Measurements from ENCODE around the gene ZNF440.

Gene ZNF440

GRCh38 chr19:11798391-11799330 lies 15.4 kb upstream of the ZNF440 start, which contains the start of gene ZNF491:
TSS of gene ZNF491 (plus strand) at chr19:11798523. CDS start at chr19:11805954, 7,431 bp downstream.
- peak; percentile 37 for TF ChIP-seq CTCF (IDR thresholded peaks at IDR 0.05; ENCODE audit: borderline replicate concordance, insufficient read depth, low read depth, low read length)
- H3K4me3 ChIP-seq (ENCODE audit: low read depth, low read length), result peak within 1 kb of the TSS; percentile 54

- H3K4me3 ChIP-seq (ENCODE audit: low read depth, low read length), result no peak overlapping the region
- TF ChIP-seq CTCF (IDR thresholded peaks at IDR 0.05; ENCODE audit: borderline replicate concordance, insufficient read depth, low read depth, low read length), result no peak
These were observed 7.5 kb upstream of the ZNF440 start for GRCh38 chr19:11806354-11807098.

GRCh38 chr19:11807099-11807380 lies 7.0 kb upstream of the ZNF440 start:
- TF ChIP-seq CTCF (IDR thresholded peaks at IDR 0.05; ENCODE audit: borderline replicate concordance, insufficient read depth, low read depth, low read length), result no peak
- no peak overlapping the region for H3K4me3 ChIP-seq (ENCODE audit: low read depth, low read length)

- peak overlapping the region; percentile 71 for H3K4me3 ChIP-seq (ENCODE audit: low read depth, low read length)
- no peak for TF ChIP-seq CTCF (IDR thresholded peaks at IDR 0.05; ENCODE audit: borderline replicate concordance, insufficient read depth, low read depth, low read length)
These were observed 407 bp upstream of the ZNF440 start for GRCh38 chr19:11813703-11814028.

GRCh38 chr19:11814700-11815035 lies 595 bp downstream of the ZNF440 start:
- H3K4me3 ChIP-seq (ENCODE audit: low read depth, low read length), result peak overlapping the region; percentile 71
- no peak for TF ChIP-seq CTCF (IDR thresholded peaks at IDR 0.05; ENCODE audit: borderline replicate concordance, insufficient read depth, low read depth, low read length)

GRCh38 chr19:11821474-11822109 lies 7.5 kb downstream of the ZNF440 start:
- H3K4me3 ChIP-seq (ENCODE audit: low read depth, low read length), result no peak overlapping the region
- TF ChIP-seq CTCF (IDR thresholded peaks at IDR 0.05; ENCODE audit: borderline replicate concordance, insufficient read depth, low read depth, low read length), result no peak

All from GM12875 (cell line).